Measurements from ENCODE around the gene CLK4.
A peak's percentile ranks its signal among the peaks of the same experiment; 100 is the strongest.

CLK4 gene

DNA sequence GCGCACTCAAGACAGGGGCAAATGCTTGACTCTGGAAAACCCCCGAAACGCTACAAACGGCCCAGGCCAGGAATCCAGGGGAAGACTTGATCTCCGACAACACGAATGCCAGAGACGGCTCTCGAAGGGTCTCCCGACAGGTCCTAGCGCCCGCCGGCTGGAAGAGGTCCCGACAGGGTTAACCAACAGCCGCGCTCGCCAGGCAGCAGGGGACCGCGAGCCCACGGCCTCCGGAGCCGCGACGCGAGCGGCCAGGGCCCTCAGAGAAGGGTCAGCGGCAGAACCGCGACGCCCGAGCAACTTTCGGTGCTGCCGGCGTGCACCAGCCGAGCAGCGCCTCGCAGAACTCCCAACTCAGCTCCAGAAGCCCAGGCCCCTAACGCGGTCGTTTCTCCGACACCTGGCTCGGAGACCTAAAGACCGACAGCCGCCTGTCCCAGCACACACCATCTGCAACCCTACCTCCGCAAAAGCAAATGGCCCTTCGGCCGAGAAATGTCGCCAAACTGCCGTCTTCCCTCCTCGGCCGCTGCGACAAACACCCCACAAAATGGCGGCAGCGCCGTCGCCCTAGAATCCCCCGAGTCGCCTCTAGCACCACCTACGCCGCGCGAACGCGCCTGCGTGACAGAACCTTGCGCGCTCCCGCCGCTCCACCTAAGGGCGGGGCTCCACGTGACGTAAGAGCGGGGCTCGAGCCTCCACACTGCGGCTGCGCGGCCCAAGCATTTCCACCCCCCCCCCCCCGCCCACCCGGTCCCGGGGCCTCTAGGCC, at the start of gene CLK4:
TSS of gene CLK4 (minus strand) at position 567 of the 775 bp plus-strand sequence. CDS start 3,634 bp downstream, outside the sequence.
- DNase-seq = peak; percentile 95

- DNase-seq = no peak
Observed at GRCh38 chr5:178675922-178676321, 49.1 kb upstream of the CLK4 start.

GRCh38 chr5:178674334-178674733, 47.5 kb upstream of the CLK4 start:
- DNase-seq = no peak

DNA sequence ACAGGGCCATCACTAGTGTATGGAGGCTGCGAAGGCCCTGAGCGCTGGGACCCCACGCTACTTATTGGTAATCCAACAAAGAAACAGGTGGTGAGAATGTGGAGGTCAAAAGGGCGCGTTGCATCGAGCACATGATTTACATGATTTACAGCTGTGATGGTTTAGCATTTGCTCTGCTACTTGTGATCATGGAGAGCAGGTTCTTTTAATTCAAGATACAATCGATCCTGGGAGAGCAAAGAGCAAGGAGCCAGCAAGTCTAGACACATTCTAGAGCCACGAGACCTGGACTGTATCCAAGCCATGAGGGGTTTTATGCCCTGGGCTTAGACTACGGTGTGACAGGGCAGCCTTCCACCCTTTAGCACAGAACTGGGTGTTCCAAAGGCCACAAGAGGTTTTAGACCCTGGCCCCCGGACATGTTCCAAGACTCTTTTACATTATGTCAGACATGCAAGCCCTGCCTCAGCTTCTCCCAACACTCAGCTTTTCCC, 47.0 kb upstream of the CLK4 start:
- DNase-seq = no peak

- DNase-seq = no peak
Observed at GRCh38 chr5:178672630-178673029, 45.8 kb upstream of the CLK4 start.

- DNase-seq = no peak
Observed at GRCh38 chr5:178671602-178672144, 44.8 kb upstream of the CLK4 start.

GRCh38 chr5:178670351-178670885, 43.6 kb upstream of the CLK4 start:
- no peak for DNase-seq

- DNase-seq = no peak
Observed at GRCh38 chr5:178668579-178668978, 41.7 kb upstream of the CLK4 start.

DNA sequence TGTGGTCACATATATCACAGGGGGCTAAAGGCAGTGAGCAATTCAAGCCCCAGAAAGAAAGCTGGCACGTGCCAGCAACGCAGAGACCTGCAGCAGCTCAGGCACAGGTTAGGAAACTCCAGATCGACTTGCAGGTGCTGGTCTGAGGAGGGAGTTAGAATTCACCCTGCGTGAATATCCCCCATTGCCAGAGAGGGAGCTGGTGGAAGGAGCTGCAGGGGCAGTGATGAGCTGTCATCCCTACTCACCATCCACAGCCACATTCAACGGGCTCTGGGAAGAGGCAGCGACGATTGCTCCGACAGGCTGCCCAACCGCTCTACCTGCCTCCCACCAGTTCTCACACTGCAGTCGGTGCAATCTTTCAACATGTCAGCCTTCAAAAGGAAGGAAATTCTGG, 40.8 kb upstream of the CLK4 start:
- DNase-seq = no peak

- DNase-seq = no peak
Observed at GRCh38 chr5:178667101-178667500, 40.3 kb upstream of the CLK4 start.

DNA sequence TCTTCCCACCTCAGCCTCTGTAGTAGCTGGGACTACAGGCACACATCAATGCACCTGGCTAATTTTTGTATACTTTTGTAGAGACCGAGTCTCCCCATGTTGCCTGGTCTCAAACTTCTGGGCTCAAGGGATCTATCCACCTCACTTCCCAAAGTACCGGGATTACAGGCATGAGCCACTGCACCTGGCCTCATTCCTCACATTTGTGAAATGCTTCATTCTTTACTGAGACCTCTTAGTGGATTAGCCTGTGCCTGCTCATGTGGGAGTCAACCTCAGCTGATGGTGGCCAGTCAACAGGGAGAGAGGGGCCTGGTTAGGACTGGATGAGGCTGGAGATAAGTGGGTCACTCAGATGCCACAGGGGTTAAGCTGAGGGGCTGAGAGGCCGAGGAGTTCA, 37.3 kb upstream of the CLK4 start:
- no peak for DNase-seq

DNA sequence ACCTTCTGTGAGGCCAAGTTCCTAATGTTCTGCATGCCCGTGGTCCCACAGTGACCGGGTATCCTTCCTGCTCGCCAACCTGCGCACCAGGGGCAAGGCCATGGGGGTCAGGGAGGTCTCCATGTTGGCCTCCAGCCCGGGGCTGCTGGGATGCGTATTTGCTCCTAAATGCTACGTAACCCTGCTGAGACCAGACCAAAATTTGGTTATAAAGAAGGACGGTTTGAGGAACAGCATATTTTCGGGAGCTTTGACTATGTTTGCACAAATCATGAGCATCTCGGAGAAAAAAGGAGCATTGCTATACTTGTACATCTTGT, 35.7 kb upstream of the CLK4 start:
- no peak for DNase-seq

DNA sequence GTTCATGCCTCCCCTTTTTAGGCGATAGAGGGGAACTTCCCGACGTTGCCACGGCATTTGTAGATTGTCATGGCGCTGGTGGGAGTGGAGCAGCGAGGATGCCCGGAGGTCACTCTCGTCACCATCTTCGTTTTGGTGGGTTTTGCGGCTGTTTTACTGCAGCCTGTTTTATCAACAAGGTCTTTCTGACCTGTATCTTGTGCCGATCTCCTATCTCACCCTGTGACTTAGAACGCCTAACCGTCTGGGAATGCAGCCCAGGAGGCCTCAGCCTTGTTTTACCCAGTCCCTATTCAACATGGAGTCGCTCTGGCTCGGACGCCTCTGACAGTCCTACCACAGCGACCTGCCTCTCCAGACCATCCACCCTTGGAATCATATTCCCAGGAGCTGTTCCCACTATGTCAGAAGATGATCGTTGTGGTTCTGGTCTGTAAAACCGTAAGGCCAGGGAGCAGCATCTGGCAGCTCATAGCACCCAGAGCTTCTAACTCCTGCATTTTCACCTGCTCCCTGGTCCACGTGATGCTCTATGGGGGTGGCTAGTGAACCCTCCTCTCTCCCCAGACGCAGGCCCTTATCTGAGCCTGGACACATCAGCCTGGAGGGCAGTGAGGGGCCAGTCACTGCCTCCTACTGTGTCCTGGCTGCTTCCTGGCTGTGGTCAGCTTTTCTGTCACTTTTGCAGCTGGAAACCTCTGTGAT, 35.1 kb upstream of the CLK4 start:
- no peak for DNase-seq

- DNase-seq = no peak
Observed at GRCh38 chr5:178651046-178651810, 24.4 kb upstream of the CLK4 start.

- DNase-seq = no peak
Observed at GRCh38 chr5:178650214-178650613, 23.4 kb upstream of the CLK4 start.

DNA sequence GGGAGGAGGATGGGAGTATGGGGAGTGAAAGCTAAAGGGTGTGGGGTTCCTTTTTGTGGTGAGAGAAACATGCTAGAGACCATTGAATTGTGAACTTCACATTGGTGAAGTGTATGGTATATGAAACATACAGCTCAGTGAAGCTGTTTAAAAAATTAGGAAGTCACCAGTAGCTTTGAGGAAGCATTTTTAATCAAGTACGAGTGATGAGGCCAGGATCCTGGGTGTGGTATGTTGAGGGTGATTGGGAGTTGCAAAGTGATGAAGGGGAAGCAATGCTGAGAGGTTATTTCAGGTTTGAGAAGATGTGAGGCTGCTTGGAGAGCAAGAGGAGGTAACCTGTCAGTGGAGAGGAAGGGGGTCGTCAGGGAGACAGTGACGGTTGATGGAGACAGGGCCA, 22.7 kb upstream of the CLK4 start:
- DNase-seq = no peak

- no peak for DNase-seq
Observed at GRCh38 chr5:178644826-178645545, 18.1 kb upstream of the CLK4 start.

GRCh38 chr5:178642351-178642909, 15.6 kb upstream of the CLK4 start:
- DNase-seq = no peak

- DNase-seq = no peak
Observed at GRCh38 chr5:178641711-178642110, 14.9 kb upstream of the CLK4 start.

DNA sequence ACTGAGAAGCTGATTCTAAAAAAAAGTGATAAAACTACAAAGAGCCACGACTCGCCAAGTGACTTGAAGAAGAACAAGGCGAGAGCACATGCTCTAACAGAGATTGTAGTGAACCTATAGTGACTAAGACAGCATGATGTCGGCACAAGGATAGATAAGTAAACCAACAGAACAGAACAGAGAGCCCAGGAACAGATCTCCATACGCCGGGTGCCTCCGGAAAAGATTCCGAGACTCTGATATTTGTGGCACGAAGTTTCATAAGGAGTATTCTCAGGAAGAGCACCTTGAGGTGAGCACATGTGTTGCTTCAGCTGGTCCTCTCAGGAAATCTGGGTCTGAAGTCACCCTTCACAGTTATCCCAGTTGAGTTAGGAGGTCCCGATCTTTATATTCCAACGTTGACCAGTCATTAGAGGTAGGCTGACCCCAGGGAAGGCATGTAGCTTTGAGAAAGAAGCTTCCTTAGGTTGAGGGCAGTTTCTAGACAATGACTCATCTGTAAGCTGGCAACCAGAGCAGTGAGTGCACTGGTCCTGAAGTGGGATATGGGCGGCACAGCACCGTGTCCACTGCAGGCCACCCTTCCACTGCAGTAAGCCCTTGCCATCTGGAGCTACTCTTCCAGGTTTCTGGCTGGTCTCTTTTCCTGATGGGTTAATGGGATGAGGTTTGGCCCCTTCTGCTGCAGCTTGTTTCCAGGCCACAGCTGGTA, 13.6 kb upstream of the CLK4 start:
- no peak for DNase-seq

- no peak for DNase-seq
Observed at GRCh38 chr5:178637356-178638074, 10.7 kb upstream of the CLK4 start.

Data from CD4-positive, alpha-beta T cell treated with Interleukin-4 for 4 hours (primary cell).